Measurements from ENCODE around the gene GPRC5B. TPM values are rescaled to one million over a fixed set of nuclear protein-coding genes. Genes with fewer than 3 reads are reported as not detected.

Gene GPRC5B
- total and polyA plus RNA-seq, 2 experiments from 2014 or later: 0.13 TPM; not detected in 1

DNA sequence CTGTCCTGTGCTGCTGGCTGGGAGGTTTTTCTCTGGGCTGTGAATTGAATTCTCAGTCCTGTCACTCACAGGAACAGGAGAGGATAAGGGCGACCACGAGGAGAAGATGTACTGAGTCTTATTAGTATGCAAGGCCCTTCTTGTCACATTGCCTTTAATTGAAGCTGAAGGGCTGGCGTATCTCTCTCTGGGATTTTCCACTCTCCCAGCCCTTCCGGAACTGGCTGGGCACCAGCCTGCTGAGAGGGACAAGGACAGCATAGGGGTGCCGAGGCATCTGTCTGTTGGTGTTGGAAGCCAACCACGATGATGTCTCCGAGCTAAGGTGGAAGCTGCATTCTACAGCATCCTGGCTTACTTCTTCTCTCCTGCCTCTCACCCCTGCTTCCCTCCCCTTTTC lies 33.2 kb downstream of the GPRC5B start:
- no peaks in the 10 kb centered on the region for H3K79me2 ChIP-seq (ENCODE audit: insufficient read depth)
- in situ Hi-C loops (cut with MboI): no loop called here
- WGBS, 2 experiments (ENCODE audit: low coverage in 1 of 2, low lambda C conversion rate in 2 of 2, missing lambda C conversion rate in 2 of 2): 83 to 84% methylated on average over 7 of the region's 7 CpGs
- no peaks in the 10 kb centered on the region for H3K36me3 ChIP-seq (ENCODE audit: low read depth)
- no peaks in the 10 kb centered on the region for H4K20me1 ChIP-seq (ENCODE audit: insufficient read depth)
- H3K9ac ChIP-seq: no peak overlapping the region
- no peaks in the 10 kb centered on the region for H3K27me3 ChIP-seq (replicated peaks; ENCODE audit: insufficient read depth)
- no peak overlapping the region for H3K4me3 ChIP-seq
- no peaks in the 10 kb centered on the region for H3F3A ChIP-seq (ENCODE audit: insufficient read depth)
- H2AFZ ChIP-seq: no peak overlapping the region
- TF ChIP-seq EZH2phosphoT487 (IDR thresholded peaks at IDR 0.05; ENCODE audit: insufficient read depth, low read depth): no peak
- no peak for TF ChIP-seq EZH2 (IDR thresholded peaks at IDR 0.05; ENCODE audit: insufficient read depth, poor library complexity, severe bottlenecking)
- H3K9me2 ChIP-seq (ENCODE audit: insufficient read depth): no peaks in the 10 kb centered on the region
- H3K27ac ChIP-seq: no peak overlapping the region
- H3K9me3 ChIP-seq (ENCODE audit: low read depth): no peaks in the 10 kb centered on the region
- no peaks in the 10 kb centered on the region for H3K4me1 ChIP-seq (ENCODE audit: insufficient read depth)
- no peak for DNase-seq
- no peak overlapping the region for H3K4me2 ChIP-seq (ENCODE audit: unreplicated experiment)

DNA sequence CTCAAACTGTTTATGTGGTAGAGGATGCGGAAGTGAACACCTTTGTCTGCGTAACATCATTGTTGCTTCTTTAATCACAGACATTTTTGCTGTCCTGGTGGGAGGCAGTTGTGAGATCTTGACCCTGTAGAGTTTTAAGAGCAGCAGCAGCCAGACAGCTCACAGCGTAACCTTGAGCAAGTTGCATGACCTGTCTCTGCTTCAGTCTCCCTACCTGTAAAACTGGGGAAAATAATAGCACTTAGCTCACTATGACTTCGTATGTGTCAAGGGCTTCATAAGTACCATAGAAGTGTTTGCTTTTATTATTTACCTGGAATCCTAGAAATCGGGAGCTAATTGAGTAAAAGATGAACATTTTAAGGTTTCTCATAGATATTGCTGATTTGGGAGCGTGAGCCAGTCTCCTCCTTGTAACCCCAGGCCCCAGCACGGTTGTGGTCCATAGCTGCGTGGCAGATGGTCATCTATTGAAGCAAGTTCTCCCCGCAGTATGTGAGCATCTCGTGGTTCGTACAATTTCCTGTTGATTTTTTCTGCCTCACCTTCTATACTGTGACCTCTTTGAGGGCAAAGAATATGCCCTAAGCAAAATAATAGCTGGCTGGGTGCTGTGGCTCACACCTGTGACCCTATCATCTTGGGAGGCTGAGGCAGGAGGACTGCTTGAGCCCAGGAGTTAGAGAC lies 34.4 kb downstream of the GPRC5B start:
- in situ Hi-C loops (cut with MboI): no loop called here
- WGBS, 2 experiments (ENCODE audit: low coverage in 1 of 2, low lambda C conversion rate in 2 of 2, missing lambda C conversion rate in 2 of 2): 93 to 94% methylated on average over 11 of the region's 11 CpGs

DNA sequence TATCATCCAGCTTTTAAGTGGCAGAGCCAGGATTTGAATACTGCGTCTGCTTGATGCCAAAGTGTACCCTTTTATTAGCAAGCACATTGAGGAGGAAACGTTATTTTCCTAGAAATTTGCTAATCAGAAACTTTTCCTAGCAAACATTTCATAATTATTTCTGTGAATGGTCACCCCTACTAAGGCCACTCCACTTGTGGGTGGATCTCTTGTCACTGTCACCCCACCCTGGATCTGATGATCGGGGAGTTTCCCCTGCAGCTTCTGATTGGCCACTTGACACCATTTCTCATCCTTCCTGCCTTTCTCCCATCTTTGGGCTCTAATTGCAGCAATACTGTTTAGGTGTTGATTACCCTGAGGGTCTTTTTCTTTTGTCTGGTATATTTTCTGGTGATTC lies 35.9 kb downstream of the GPRC5B start:
- no peak overlapping the region for H3K9ac ChIP-seq

More for the DNA sequence above, 34.4 kb downstream of the GPRC5B start:
- Histone ChIP-seq H3K9ac (no peak overlapping the region), H2AFZ (no peak overlapping the region), H3K27ac (no peak overlapping the region), H3K27me3 (replicated peaks; ENCODE audit: insufficient read depth) (no peaks in the 10 kb centered on the region), H3K4me1 (ENCODE audit: insufficient read depth) (no peaks in the 10 kb centered on the region), H3K4me2 (ENCODE audit: unreplicated experiment) (no peak overlapping the region), H4K20me1 (ENCODE audit: insufficient read depth) (no peaks in the 10 kb centered on the region), H3K9me2 (ENCODE audit: insufficient read depth) (no peaks in the 10 kb centered on the region), H3K4me3 (no peak overlapping the region), H3K36me3 (ENCODE audit: low read depth) (no peaks in the 10 kb centered on the region), H3K79me2 (ENCODE audit: insufficient read depth) (no peaks in the 10 kb centered on the region), H3K9me3 (ENCODE audit: low read depth) (no peaks in the 10 kb centered on the region), H3F3A (ENCODE audit: insufficient read depth) (peaks cover 3% of the 10 kb centered on the region)
- TF ChIP-seq EZH2 (IDR thresholded peaks at IDR 0.05; ENCODE audit: insufficient read depth, poor library complexity, severe bottlenecking) (no peak), EZH2phosphoT487 (IDR thresholded peaks at IDR 0.05; ENCODE audit: insufficient read depth, low read depth) (no peak)
- no peak for DNase-seq

DNA sequence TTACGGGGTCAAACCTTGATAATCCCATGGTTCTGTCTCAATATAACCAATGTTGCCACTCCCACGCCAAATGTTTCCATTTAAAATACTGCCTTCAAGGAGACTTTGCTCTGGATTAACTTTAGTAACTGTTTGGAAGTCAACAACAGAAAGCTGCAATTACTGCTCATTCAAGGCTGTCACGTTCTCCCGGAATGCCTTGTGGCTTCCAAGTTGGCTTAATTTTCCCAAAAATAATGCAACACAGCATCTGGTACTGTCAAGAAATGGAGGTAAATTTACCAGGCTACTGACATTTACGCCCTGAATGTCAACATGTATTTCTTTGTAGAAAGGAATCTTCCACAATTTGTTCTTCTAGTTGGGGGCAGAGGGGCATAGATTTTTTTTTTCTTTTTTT lies 38.2 kb downstream of the GPRC5B start:
- Histone ChIP-seq H2AFZ (no peak overlapping the region), H3K9me3 (ENCODE audit: low read depth) (no peaks in the 10 kb centered on the region), H3K79me2 (ENCODE audit: insufficient read depth) (no peaks in the 10 kb centered on the region), H3K4me2 (ENCODE audit: unreplicated experiment) (no peak overlapping the region), H3K4me3 (no peak overlapping the region), H3F3A (ENCODE audit: insufficient read depth) (peaks cover 22% of the 10 kb centered on the region), H3K4me1 (ENCODE audit: insufficient read depth) (no peaks in the 10 kb centered on the region), H3K9me2 (ENCODE audit: insufficient read depth) (no peaks in the 10 kb centered on the region), H3K27me3 (replicated peaks; ENCODE audit: insufficient read depth) (no peaks in the 10 kb centered on the region), H3K27ac (no peak overlapping the region), H4K20me1 (ENCODE audit: insufficient read depth) (no peaks in the 10 kb centered on the region), H3K36me3 (ENCODE audit: low read depth) (no peaks in the 10 kb centered on the region), H3K9ac (no peak overlapping the region)
- DNase-seq: no peak
- in situ Hi-C loops (cut with MboI): loop anchor here (25.0 kb wide), 1 partner anchor 109 kb away; no protein-coding TSS in a partner anchor
- 38 to 39% methylated on average over 5 of the region's 5 CpGs for WGBS, 2 experiments (ENCODE audit: low coverage in 1 of 2, low lambda C conversion rate in 2 of 2, missing lambda C conversion rate in 2 of 2)
- TF ChIP-seq EZH2phosphoT487 (IDR thresholded peaks at IDR 0.05; ENCODE audit: insufficient read depth, low read depth): no peak
- no peak for TF ChIP-seq EZH2 (IDR thresholded peaks at IDR 0.05; ENCODE audit: insufficient read depth, poor library complexity, severe bottlenecking)

More for the DNA sequence above, 35.9 kb downstream of the GPRC5B start:
- no peak overlapping the region for H2AFZ ChIP-seq
- no peak overlapping the region for H3K27ac ChIP-seq
- H3F3A ChIP-seq (ENCODE audit: insufficient read depth): peaks cover 18% of the 10 kb centered on the region
- H3K4me1 ChIP-seq (ENCODE audit: insufficient read depth): no peaks in the 10 kb centered on the region
- in situ Hi-C loops (cut with MboI): loop anchor here (25.0 kb wide), 1 partner anchor 111 kb away; no protein-coding TSS in a partner anchor
- no peaks in the 10 kb centered on the region for H3K36me3 ChIP-seq (ENCODE audit: low read depth)
- H3K27me3 ChIP-seq (replicated peaks; ENCODE audit: insufficient read depth): no peaks in the 10 kb centered on the region
- TF ChIP-seq EZH2 (IDR thresholded peaks at IDR 0.05; ENCODE audit: insufficient read depth, poor library complexity, severe bottlenecking) (no peak), EZH2phosphoT487 (IDR thresholded peaks at IDR 0.05; ENCODE audit: insufficient read depth, low read depth) (no peak)
- no peaks in the 10 kb centered on the region for H3K79me2 ChIP-seq (ENCODE audit: insufficient read depth)
- DNase-seq: no peak
- no peak overlapping the region for H3K4me3 ChIP-seq
- no peaks in the 10 kb centered on the region for H3K9me3 ChIP-seq (ENCODE audit: low read depth)
- no peak overlapping the region for H3K4me2 ChIP-seq (ENCODE audit: unreplicated experiment)
- 93 to 98% methylated on average over 3 of the region's 3 CpGs for WGBS, 2 experiments (ENCODE audit: low coverage in 1 of 2, low lambda C conversion rate in 2 of 2, missing lambda C conversion rate in 2 of 2)
- no peaks in the 10 kb centered on the region for H3K9me2 ChIP-seq (ENCODE audit: insufficient read depth)
- no peaks in the 10 kb centered on the region for H4K20me1 ChIP-seq (ENCODE audit: insufficient read depth)
